Keratinocyte (primary cell): ENCODE measurements around the gene WFDC2.

Source experiments
- EZH2 ChIP-seq: IDR thresholded peaks from one replicate; pipeline ENCODE4 v1.6.1; 2012; ENCODE audit warnings: inconsistent platforms, mild to moderate bottlenecking, low read length, moderate library complexity
- TF ChIP-seq, protein P1 (sequence below), 3 experiments: IDR thresholded peaks in 1 of 3; conservative IDR thresholded peaks in 1 of 3; optimal IDR thresholded peaks in 1 of 3; 2 replicates in 2 of 3; 3 replicates in 1 of 3; pipeline versions ENCODE3 to v1.5.1; 2011; ENCODE audit warnings: low read length in 3 of 3, mild to moderate bottlenecking in 3 of 3, moderate library complexity in 2 of 3, control low read depth in 1 of 3, inconsistent platforms in 1 of 3; ENCODE audit not compliant: insufficient read depth in 2 of 3; ENCODE audit errors: extremely low read depth in 1 of 3

DNA sequence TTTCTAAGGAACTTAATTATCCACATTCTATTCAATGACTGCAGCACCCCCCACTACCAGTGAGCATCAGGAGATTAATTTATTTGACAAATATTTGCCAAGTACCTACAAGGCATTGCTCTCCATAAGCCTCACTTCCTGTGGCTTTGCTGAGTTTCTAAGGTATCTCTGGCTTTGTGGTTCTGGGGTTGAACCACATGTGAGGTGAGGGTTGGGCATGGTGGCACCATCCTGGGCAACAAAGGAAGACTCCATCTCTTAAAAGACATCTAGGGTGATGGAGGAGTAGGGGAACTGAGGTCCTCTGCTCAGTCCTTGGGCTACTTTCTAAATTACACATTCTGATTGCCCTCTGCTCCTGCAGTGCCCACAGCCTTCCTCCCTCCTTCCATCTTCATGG, 25.5 kb upstream of the WFDC2 start:
- TF ChIP-seq, protein P1, sequence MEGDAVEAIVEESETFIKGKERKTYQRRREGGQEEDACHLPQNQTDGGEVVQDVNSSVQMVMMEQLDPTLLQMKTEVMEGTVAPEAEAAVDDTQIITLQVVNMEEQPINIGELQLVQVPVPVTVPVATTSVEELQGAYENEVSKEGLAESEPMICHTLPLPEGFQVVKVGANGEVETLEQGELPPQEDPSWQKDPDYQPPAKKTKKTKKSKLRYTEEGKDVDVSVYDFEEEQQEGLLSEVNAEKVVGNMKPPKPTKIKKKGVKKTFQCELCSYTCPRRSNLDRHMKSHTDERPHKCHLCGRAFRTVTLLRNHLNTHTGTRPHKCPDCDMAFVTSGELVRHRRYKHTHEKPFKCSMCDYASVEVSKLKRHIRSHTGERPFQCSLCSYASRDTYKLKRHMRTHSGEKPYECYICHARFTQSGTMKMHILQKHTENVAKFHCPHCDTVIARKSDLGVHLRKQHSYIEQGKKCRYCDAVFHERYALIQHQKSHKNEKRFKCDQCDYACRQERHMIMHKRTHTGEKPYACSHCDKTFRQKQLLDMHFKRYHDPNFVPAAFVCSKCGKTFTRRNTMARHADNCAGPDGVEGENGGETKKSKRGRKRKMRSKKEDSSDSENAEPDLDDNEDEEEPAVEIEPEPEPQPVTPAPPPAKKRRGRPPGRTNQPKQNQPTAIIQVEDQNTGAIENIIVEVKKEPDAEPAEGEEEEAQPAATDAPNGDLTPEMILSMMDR (optimal IDR thresholded peaks at IDR 0.05 in 1 of 3, IDR thresholded peaks at IDR 0.05 in 1 of 3, conservative IDR thresholded peaks at IDR 0.05 in 1 of 3; ENCODE audit: extremely low read depth in 1 of 3, insufficient read depth in 2 of 3, low read length in 3 of 3): no peak
- no peak for TF ChIP-seq EZH2
